NCI-H1436 treated with DMSO at 0.1 percent for 48 hours (cell line): Measurements from ENCODE around the gene MCTP2.

Experiments used
- DNase-seq: peaks from one replicate; lab custom pipeline; 2025; lab: John Stamatoyannopoulos, UW

The MCTP2 gene

DNA sequence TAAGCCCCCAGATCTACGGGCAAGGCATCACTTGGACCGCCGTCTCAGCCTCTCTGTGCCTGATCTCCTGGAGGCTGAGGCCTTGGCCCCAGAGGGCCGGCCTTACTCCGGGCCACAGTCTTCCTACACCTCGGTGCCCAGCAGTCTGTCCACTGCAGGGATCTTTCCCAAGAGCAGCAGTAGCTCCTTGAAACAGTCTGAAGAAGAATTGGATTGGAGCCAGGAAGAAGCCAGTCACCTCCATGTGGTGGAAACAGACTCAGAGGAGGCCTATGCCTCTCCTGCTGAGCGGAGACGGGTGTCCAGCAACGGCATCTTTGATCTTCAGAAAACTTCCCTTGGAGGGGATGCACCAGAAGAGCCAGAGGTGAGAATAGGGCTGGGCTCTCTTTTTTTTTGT lies 67.0 kb downstream of the MCTP2 start:
- no peak for DNase-seq

DNA sequence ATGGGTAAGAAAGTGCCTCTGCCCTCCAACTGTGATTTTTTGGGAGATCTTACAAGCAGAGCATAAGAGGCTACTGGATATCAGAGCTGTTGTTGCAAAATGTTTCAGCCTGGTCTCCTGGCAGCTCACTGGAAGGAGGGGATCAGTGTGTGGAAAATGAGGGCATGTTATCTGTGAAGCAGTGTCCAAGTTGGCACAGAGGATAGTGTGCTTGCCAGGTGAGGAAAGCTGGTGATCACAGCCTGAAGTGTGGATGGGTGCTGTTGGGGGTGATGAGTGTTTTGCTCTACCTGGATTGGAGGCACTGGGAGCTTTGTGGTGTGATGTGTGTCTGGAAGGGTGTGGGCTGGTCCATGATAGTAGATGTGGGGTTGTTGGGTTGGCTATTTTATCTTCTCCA lies 69.3 kb downstream of the MCTP2 start:
- DNase-seq = no peak

DNA sequence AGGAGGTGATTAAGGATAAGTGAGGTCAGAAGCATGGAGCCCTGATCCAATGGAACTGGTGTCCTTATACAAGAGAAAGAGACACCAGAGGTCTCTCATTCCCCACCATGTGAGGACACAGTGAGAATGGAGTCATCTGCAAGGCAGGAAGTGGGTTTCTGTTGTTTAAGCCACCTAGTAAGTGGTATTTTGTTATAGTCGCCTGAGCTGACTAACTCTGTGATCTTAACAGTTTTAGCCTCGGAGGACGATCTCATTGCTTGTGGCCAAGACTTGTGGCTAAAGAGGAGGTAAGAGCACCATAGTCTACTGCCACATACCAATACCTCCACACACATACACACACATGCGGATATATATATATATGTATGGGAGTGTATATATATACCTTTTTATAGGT lies 73.8 kb downstream of the MCTP2 start:
- DNase-seq = no peak

DNA sequence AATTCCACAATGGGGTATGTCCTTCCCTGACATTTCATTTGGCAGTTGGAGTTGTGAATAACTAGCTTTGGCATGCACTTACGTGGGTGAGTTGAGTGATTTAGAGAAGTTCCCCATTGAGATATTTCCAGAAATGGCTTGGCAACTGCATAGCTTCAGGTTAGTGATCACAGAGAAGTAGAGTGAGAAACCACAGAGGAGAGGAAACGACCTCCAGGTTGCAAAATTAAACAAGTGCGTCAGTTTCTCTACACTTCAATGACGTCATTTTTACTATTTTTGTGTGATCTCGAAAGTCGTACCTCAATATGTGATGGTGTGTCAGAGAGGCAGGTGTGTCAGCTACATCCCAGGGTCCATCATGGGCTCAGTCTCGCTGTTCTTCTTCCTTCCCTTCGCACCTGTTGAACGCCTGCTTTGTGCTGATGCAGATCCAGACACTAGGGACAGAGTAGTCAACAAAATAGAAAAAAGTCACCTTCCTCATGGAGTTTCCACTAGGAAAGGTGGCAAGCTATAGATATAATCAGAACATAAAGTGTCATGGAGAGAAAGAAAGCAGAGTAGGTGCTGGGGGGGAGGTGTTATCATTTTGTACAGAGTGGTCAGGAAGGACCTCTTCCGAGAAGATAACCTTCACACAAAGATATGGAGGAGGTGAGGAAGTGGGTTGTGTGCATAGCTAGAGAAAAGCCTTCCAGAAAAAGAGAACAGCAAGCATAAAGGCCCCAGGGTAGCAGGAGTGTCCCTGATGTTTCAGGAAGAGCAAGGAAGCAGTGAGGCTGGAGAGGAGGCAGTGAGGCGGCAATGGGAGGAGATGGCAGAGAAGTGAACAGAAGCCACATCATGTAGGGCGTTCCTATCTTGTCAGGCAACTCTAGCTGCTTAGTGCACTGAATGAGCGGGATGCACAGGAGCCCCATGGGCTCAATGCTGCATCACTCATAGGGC lies 75.6 kb downstream of the MCTP2 start:
- no peak for DNase-seq

DNA sequence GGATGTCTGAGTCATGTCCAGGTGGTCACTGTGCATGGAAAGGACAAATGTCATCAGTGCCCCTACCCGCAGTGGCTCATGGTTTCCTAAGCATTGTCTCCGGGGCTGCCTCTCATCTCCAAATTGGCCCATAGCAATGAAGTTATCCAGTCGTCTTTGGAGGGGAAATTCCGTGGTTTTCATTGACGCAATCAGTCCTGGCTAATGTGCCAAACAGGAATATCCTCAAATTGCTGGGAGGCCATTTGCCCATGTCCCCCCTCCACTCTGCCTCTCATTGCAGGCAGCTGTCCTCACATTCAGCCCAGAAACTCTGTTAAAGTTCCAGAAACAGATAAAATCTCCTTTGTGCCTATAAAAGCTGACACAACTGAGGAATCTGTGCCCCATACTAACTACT lies 81.6 kb downstream of the MCTP2 start:
- DNase-seq = no peak

DNA sequence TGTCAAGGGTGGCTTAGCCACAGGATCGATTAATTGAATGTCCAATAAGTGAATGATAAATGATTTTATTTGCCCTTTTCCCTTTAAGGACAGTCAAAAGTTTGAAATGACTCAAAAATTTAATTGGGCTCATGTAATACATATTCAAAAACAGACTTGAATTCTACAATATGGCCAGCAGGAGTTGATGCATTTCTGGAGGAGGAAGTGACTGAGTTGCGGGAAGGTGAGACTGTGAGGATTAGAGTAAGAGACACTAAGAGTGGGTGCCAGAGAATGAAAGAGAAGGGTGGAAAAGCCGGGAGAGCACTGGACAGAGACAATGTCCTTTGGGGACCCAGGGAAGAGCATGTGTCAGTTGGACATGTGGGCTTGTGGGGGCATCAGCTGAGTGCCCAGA lies 83.3 kb downstream of the MCTP2 start:
- no peak for DNase-seq

DNA sequence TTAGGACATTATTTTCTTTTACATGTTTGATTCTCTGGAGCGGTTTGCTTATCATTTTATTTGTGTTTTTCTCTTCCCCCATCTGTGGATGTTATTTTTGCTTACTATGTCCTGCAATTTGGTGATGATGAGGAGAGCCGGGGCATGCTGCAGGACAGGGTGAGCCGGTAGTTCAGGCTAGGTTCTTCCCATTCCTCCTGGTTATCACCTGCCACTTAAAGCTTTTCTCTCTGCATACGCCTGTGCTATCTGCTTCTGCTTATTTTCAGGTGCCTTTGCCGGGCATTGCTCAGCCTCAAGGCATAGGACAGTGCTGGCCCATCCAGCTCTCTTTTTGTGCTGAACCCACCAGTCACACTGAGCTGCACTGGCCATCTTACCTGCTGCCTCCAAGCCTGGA lies 85.8 kb downstream of the MCTP2 start:
- no peak for DNase-seq

DNA sequence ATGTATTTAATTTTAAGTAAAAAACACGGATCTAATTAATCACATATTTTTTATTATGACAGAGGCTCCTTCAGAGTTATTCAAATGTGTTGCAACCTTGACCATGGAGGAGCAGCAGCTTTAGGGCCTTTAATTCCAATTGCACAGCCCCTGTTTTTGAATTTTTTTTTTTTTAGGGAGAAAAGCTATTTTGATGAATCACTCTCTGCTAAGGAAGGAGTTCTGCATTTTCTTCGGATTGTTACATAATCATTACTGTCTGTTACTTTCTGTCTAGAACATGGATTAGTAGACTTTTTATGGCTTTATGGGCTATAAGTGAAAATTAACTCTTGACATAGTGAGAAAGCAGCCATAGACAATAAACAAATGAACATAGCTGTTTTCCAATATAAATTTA lies 90.8 kb downstream of the MCTP2 start:
- no peak for DNase-seq

DNA sequence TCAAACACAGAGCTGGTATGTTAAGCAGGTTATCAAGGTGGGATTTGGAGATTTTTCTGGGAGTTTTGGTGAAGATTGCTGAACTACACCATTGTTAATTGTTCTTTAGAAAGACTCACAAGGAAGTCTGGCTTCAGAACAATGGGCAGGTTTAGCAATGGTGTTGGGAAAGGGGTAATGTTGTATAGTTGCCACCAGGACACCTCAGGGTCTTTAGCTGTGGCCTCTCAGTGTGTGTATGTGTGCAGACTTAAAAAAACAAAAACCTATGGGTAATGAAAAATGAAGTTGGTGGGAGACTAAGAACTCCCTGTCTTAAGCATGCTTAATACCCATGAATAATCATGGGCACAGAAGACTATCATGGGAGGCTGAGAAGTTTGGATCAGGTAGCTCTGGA lies 91.7 kb downstream of the MCTP2 start:
- no peak for DNase-seq

DNA sequence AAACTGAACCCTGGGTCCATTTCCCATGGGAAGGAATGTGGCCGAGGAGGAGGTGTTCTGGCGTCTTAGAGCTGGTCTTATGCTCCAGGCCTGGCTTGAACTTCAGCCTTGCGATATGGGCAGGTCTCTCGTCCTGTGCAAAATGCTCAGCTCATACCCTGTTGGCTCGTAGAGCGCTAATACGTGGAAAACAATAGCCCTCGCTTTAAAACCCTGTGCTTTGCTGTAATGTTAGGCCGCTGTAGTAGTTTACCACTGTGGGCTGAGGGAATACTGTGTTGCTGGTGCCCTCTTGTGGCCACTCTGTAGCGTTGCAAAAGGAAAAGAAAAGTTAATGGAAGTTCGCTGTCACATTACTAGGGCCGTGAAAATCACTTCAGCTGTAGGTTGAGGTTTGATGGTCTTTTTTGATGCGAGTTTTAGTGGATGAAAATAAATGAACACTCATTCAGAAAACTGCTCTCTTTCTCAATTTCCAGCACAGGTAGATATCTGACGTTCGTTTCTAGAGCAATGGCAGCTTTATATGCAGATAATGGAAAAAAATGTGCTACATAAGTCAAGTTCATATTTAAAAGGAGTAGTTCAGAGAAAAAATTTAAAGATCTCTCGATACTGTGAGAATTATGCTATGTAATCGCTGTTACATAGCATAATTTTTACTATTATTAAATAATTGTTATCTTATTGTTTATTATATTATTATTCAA lies 92.9 kb downstream of the MCTP2 start:
- DNase-seq = peak; percentile 6

DNA sequence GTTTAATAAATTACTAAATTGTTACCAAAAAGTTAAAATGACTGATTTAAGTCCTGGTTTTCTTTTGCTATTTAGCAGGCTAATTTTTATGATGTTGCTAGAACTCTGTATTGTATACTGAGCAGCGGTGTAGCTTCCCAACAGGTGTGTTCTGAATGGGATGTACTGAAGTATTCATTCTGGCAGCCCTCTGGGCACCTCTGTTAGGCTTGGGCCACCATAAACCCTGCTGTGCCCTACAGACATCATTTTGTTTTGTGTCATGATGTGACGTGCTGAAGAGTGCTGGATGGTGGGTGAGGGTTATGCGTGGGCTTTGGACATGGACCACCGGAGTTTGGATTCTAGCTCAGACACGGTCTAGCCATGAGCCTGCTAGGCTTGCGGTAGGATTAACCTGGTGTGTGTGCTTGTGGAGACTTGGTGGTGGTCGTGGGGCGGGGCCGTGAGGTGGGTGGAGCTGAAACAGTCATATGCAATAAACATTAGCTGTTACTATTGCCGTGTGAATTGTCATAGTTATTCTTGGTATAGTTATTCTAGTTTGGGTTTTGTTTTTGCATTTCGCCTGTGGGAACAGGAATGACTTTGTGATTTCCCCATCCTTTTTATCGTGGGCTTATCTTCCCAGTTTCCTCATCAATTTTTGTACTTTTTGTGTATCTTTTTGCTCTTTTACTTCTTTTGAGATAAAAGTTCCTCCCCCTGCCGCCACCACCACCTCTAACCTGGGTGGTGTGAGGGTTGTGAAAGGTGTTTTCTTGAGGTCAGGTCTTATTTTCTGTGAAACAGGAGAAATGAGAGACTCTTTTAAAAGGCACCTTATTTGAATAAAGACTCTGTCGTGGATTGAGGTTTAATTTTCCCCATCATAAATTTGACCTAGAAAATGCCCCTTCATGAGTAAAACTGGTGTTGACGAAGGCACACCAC lies 93.7 kb downstream of the MCTP2 start:
- no peak for DNase-seq

DNA sequence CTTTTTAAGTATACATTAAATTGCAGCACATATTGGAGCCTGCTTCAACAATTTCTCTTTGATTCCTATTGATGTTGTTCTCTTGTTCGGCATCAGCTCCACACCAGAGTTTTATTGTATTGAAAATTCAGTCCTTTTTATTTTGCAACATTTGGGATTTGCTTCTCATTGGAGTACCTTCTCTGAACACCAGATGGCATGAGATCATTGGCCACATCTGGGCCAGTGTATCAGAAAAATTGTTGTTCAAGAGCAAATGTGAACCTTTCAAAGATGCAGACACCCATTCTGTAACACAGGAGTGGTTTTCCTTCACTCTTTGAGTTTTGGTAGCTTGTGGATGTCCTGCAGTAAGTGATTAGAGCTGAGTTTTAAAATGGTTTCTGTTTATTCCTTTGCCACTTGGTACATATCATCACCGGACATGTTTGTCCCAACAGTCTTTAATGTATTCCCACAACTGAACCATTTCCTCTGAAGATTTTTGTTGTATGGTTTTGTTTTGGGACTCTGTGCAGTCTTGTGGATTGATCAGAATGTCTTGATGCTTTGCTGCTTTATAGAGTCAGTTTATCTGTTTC lies 96.1 kb downstream of the MCTP2 start:
- DNase-seq = no peak

DNA sequence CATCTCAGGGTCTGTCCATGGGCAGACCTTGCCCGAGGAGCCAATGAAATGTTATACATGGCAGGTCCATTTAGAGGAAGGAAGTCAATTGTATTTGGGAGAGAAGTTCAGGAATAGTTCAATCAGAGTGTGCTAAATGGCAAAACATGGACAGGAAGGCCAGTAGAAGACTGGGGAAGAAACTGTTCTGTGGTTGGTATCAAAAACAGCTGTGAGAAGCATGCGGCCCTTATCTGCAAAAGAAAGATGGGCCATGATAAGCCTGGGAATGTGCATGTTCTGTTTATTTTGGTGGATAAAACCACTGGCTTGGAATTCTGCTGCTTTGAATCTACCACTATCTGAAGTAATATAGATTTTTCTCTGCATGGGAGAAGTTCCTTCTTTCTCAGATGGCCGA lies 100.4 kb downstream of the MCTP2 start:
- no peak for DNase-seq

DNA sequence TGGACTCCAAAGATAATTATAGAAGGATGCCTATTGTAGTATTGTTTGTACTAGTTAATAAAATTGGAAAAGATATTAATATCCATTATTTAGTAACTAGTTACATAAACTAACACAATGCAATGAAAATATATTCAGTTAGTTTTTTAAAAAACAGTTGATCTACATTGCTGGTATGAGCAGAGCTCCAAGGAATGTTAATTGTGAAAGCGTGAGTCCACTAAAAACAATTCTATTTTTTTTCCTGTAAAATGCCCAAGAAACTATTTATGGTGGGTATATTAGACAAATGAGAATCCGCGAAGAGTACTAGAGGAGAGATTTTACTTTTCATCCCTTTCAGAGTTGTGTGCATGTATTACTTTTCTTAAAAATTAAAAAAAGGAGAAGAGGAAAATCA lies 104.3 kb downstream of the MCTP2 start:
- DNase-seq = no peak

DNA sequence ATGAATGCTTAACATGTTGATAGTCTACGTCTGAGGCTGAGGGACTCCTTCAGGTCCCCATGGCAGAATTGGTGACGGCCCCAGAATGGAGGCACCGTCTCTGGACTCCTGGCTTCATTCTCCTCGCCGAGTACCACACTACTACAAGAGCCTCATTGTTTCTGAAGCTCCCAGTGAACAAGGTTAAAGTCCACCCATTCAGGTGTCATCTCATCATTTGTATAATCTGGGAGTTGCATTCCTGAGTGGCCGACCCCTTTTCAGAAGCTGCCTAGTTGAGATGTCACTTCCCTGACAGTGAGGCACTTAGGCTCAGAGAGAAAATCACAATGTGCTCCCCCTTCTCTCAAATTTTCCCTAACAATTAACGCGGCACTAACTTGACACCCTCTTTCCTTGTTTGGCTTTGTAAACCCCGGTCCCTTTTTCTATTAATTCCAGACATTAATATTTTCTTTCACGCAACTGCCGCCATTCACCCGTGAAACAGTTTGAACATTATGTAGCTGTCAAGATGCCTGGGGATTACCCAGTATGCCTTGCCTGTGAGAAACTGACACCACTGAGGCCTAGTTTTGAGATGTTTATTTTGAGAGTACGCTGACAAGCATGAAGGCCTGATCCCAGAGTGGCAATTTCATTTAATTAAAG lies 105.6 kb downstream of the MCTP2 start:
- DNase-seq = no peak

DNA sequence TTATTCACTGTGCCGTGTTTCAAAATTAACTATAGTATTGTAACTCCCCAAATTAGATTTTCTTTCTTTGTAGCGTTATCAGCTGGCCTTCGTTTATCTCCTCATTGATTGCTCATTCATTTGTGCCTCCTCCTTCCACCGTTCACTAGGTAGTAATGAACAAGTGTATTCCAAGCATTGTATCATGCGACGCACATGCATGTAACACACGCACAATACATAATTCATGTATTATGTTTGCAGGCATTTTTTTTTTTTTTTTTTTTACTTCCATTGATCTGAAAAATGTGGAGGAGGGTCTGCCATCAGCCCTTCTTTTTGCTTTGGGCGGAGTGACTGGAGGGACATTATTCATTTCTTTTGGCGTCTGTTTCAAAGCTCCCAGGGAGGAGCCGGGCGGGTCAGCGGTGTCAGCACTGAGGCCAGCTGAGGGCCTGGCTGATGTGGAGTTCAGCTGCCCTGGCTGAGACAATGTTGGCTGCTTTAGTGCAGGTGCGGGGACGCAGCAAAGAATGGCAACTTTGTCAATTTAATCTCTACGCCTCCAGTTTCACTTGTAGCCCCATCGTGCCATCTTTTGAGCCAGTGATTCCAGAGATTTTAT lies 107.0 kb downstream of the MCTP2 start:
- no peak for DNase-seq

DNA sequence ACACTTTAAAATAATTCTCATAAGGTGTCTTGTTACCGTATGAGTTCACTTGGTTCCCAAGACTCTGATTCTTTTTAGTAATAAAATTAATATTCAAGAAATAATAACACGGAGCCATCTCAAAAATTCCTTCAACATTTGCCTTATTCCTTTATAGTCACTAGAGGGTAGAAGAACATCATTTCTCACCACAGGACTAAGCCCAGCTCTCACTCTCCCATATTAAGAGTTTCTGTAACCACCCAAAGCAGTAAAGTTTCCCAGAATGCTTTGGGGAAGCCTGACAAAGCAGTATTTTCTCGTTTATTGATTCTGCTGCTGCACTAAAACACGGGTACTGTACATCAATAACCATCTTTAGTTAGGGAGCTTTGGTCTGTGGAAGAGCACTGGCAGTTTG lies 114.9 kb downstream of the MCTP2 start:
- DNase-seq = no peak

DNA sequence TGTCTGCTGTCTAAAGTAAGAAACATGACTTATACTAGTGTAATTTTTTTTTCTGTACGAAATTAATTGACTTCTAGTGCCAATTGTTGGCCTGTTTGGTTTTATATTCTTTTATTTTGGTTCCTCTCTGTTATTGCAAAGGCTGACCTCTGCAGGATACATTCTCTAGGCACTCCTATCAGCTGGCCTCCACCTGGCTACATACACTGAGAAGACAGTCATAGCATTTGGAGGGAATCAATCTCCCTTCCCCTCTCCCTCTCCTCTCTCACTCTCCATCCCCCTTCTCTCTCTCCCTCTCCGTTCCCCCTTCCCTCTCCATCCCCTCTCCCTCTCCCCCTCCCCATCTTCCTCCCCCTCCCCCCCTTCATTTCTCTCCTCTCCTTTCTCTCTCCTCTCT lies 116.7 kb downstream of the MCTP2 start:
- no peak for DNase-seq

DNA sequence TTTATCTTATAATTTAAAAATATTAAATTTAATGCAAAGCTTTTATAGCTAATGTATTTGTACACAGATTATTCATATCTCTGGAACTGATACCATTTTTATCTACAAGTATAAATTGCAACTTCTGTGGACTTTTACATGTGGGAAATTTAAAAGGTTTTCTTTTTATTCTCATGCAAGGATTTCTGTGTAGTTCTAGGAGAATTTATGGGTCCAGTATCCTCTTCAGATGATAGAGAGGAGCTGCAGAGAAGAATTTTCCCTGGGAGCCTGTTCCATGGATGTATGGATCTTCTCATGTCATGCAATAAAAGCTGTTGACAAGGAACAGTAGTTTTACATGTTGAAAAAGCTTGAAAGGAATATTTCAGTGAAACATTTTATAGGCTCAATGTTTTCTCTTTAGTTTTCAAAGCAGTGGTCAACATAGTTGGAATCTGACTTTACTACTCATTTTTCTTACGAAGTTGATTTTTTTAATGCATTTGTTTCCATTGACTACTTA lies 119.7 kb downstream of the MCTP2 start:
- no peak for DNase-seq

DNA sequence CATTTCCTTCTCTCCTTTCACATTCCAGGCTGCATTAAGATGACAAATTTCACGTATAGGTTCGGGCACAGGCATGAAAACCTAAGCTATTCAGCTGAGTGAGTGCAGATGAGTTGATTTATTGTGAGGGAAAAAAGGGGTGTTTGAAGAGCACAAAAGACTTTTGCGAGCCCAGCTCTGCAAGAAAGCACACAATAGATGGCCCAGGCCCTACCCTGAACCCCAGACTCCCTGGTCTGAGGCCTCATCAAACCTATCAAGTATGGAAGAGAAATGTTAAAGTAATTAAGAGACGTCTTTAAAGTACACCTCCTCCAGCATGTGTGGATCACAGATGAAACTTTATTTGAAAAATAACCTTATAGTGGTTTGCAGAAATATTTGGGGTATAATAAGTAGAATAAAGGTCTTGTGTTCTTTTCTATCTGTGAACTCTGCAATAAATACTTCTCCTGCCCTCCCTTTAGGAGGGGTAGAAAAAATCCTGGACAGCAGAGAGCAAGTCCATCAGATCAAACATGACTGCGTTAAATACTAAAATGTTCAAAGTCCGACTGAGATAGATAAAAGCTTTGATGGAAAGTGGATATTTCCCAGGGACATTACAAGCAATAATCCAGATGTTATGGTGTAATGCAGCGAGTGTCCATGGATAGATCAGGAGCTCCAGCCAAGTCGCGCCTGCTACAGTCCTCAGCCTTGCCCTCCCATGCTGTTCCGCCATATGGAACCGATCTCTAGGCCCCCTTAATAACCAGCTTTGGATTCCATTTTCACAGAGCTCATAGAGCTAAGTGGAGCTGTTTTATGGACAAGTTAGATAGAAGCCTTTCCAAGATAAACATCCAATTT lies 121.5 kb downstream of the MCTP2 start:
- no peak for DNase-seq
